Activated naive CD4-positive, alpha-beta T cell (primary cell): ENCODE results near the gene TUBE1.
"Not testable (repeated sequence)": the region's sequence is repeated elsewhere in the genome, so short reads cannot be mapped to it uniquely, and the experiment has no call there.

Experiments used
- DNase-seq, 4 experiments: peaks; one replicate each; lab custom pipeline; 2025; lab: John Stamatoyannopoulos, UW

TUBE1 gene

DNA sequence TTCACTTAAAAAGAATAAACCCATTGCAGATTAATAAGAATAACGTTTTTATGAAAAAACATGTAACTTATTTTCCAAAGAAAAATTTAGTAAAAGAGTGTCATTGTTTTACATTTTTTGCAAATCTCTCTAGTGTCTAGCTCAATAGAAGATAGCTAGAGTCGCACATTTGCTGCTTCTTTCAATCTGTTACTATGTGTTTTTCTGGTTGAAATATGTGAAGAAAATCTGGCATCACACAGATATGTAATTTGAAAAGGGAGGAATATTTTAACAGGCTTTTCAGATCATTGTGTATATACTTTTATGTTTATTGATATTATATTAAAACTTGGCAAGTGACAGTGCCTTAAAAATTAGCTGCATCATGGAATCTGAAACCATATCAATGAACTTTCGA, 24.3 kb downstream of the TUBE1 start:
- DNase-seq = no peak

DNA sequence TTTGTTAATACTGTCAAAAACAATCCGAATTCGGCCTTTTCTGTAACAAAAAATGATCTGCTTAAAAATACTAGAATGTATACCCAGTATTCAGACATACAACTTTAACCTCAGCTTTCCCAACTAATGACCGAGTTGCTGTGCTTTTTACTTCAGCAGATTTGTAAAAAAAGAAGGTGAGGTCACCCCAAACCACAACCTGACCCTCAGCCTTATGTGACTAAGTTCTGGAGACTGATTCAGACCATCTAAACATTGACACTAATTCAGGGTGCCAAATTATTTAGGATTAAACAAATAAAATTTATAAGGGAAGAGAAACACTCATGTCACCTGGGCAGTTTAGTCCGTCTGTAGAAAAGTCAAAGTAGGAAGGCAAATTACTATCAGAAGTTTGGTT, 25.7 kb downstream of the TUBE1 start:
- no peak for DNase-seq

DNA sequence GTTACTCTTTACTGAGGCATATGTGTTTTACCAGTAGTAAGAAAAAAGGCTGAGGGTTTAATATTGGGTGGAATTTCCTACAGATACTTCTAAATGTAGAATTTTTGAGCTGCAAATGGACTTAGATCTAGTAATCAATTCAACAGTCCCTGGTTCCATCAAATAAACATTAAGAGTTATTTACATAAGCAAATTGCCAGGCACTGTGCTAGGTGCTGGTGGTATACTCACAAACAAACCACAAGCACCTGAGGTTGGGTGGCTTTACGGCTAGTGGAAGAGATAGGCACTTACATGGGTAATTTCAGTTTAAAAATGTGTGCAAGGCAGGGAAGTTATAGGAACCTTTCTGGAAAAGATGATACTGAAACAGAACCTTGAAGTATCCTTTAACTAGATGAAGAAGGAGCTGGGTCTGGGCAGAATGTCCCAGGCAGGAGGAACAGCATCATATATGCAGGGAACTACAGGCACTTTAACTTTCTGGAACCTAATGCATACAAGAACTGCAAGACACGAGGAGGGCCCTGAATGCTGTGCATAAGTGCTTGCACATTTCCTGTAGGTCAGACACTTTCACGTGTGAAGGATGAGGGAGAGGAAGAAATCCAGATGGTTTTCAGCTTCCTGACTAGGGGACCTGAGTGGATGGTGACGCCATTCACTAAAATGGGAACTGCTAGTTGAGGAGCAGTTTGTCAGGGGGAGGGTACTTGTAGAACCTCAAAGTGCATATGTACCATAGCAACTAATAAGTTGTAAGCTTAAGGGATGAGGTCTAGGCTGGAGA, 28.8 kb downstream of the TUBE1 start:
- no peak for DNase-seq

DNA sequence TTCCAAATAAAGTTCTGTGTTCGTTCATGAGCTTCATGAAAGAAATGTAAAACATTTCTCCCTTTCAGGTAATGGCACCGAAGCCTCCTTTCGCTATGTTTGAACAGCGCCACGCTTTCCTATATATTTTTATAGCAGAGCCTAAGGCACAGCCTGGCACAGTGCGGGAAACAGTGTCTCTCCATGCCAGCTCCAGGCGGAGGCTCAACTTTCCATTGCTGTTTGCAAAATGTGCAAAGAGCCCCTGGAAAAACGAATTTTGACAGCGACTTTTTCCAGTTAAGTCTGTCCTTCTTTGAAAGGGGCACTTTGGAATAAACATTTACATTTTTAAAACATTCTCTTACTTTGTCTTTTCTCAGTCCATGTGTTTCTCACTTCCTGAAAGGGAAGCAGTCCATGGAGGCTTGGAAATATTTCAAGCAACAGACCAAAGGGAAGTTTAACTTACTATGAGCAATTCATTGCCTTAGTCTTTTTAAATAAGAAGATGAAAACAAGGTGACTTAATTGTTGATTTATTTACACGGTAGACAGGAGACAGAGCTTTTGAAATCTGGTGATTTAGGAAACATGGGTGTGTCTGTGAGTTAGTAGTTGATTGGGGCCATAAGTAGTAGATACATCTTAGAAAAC, 32.6 kb downstream of the TUBE1 start:
- DNase-seq = no peak

DNA sequence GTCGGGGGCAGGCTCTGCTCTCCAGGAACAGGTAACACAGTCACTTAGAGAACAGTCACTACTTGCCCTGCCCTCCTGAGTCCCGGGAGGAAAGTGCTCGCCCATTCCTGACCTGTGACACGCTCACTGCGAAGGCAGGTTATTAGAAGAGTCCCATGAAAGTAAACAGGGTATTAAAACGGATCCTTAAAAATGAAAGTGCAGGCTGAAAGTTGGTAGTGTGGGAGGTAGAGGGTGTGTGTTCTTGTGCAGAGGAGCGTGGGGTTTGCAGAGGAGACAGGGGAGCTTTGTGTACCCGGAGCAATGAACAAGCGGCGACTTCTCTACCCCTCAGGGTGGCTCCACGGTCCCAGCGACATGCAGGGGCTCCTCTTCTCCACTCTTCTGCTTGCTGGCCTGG, 33.3 kb downstream of the TUBE1 start, which contains the start of gene CCN6:
Gene CCN6 (plus strand): TSS at position 104 of the 400 bp plus-strand sequence. CDS start 254 bp downstream, at position 358.
- no peak for DNase-seq

DNA sequence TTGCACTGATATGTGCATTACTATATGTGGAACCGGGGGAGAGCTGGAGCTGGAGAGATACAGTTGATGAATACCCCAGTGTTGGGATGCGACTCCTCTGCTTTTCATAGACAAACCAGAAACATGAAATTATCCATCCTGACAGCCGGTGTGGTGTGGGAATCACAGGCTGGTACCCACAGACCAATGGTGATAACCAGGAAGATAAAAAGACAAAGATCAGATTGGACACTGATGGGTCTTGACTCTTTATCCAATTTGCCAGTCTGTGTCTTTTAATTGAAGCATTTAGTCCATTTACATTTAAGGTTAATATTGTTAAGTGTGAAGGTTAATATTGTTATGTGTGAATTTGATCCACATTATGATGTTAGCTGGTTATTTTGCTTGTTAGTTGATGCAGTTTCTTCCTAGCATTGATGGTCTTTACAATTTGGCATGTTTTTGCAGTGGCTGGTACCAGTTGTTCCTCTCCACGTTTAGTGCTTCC, 36.0 kb downstream of the TUBE1 start:
- not testable (repeated sequence) for DNase-seq

DNA sequence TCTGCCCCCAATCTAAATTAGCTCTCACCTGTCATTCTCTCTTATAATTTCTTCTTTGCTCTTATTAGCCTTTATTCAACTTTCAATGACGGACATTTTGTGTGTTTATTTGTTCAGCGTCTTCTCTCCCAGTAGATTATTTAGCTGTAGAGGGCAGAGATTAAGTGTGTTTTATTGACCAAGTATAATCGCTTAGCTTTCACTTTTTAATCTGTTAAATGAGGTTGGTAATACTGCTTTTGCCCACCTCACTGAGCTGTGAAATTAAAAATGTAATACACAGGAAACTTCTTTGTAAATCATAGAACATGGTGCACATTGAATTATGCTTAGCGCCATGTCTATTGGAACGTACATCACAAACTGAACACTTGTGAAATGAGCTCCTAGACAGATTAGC, 36.9 kb downstream of the TUBE1 start:
- DNase-seq = no peak

DNA sequence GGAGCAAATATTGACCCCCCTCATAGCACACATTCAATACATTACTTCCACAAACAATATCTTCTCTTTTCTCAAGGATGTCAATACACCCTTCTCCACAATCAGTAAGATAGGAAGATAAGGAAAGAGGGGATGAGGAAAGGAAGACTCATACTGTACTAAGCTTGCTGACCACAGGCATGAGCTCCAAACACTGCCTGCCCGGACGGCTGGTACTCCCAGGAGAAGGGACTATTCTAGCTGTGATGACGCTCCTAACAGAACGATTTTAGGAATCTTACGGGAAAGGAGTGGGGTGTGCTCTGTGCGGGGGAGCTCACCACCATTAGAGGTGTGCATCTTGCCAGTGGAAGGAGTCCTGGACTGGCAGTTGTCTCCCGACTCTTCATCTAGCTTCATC, 37.3 kb downstream of the TUBE1 start:
- no peak for DNase-seq

DNA sequence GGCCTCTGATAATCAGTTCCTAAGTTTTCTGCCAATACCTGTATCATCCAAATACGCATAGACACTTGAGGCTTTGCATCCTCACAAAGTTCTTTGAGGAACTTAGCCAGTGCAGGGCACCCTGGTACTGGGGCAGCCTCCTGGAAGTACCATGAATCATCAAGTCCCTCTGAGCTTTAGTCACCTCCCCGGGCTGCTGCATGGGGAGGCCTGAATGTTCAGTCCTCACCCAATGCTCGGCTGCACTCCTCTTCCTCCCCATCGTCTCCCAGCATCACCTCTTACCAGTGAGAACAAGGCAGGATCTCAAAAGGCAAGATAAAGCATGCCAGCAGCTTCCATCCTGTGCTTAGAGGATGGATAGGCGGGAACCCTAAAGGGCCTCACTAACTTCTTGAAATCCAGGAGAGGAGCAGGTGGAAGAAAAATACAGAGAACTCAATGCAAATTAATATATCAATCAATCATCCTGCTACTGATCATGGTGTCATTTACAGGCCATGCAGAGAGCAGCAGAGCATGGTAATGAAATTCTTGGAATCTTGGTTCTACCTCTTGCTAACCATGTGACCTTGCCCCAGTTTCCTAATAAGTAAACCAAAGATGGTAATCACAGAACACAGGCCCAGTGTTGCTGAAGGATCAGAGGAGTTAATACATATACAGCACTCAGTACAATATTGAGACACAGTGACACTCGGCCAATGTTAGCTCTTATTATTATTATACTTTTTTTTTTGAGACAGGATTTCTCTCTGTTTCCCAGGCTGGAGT, 38.1 kb downstream of the TUBE1 start:
- DNase-seq = no peak

DNA sequence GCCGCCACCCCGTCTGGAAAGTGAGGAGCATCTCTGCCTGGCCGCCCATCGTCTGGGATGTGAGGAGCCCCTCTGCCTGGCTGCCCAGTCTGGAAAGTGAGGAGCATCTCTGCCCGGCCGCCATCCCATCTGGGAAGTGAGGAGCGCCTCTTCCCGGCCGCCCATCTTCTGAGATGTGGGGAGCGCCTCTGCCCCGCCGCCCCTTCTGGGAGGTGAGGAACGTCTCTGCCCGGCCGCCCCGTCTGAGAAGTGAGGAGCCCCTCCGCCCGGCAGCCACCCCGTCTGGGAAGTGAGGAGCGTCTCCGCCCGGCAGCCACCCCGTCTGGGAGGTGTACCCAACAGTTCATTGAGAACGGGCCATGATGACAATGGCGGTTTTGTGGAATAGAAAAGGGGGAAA, 39.8 kb downstream of the TUBE1 start:
- DNase-seq = not testable (repeated sequence)

DNA sequence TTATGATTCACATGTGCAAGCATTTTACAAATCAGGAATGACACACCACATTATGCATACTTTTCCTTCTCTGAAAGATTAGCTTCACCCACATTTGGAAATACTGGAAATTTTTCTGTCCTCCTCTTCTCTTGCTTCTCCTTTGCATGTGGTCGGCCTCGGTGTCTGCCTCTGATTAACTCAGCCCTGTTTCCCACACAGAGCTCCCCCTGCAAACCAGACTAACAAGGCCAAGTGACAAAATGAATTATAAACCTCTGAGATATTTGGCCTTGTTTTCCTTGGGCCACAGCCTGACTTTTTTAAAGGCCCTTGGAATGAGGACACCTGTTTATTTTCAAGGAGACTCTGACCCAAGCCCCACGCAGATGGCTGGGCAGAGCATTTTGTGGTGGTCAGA, 42.4 kb downstream of the TUBE1 start:
- no peak for DNase-seq

DNA sequence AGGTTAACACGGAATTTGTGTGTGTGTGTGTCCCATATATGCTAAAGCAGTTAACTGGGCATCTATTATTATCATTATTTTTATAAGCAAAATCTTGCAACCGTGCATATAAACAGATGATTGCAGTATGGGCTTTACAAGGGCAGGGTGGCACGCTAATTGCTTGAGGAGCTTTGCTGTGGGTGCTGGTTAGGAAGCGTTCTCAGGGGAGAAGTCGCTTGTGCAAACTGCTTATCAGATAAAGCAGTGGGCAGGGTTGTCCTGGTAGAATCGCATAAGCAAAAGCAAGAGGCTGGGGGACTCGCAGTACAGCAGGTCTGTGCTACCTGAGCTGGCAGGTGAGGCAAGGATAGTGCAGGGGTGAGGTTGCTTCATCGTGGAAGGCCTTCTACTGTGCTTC, 43.1 kb downstream of the TUBE1 start:
- DNase-seq = no peak

DNA sequence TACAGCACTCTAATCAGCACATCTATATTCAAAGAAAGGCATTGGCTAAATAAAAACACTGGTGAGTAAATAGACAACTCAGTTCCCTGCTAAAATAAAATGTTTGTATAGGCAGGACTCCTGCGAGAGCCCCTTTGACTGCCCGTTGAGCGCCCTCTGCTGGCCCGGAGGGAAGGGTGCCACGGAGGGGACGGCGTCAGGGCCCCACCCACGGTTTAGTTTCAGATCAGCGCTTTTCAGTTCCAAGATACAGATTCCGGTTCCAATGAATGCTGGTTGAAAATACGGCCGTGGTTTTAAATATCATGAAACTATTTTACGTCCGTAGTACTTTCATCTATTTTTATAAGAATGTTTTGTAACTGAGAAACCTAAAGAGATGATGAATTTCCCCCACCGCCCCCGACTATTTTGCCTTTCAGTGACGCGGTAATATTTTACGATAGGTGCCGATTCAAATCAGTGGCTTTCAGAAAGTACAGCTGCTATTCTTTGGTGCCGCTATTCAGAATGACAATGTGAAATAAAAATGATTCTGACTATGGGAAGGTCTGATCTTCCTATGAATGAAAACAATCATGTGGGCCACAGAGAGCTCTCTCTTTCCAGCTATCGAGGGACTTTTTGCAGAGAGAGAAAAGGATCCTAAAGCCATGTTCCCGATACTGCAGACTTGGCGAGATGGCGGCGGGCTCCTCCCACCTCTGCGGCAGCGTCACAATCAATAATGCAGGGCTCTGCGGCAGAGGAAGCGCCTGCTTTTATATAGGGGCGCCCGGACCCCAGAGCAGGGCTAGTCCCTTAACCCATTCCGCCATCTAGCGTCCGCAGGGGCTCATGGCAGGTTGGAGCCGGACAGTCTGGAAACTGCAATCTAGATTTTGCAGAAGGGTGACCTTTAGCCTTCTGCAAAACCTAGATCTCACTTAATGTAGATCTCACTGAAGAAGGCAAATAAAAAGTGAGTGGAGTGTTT, 44.0 kb downstream of the TUBE1 start:
- DNase-seq = peak; percentile 81 to 89 (median 86)

DNA sequence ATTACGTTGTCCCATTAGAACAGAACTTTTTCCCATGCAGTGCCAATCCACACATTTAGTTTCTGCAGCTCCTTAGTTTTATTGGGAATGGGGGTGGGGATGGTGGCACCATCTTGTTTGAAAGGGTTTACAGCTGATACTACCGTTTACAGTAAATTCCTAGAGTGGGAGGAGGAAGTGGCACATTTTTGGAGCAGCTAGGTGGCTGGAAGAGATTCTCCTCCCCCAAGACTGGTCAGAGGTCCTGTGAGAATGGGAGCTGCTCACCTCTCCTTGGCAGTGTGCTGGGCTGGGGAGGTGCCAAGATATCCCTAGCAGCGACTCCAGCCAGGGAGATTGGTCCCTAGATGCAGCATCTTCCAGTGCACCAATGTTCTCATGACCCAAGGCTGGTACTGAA, 45.7 kb downstream of the TUBE1 start:
- DNase-seq = no peak

DNA sequence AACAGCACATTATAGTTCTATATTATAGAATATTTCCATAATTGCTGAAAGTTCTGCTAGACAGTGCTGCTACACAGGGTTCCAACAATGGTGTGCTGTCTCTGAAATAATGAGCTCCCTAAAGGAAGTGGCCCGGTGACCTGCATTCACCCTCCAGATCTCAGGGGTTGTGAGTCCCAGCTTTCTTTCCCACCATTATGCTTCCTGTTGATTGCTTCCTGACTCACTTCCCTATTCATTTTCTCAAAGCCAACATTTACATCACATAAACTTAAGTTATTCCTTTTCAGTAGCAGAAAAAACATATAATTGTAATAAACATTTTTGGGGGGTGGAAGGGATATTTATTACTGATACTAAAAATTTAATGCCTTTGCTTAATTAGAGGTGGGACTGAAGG, 46.3 kb downstream of the TUBE1 start:
- no peak for DNase-seq

DNA sequence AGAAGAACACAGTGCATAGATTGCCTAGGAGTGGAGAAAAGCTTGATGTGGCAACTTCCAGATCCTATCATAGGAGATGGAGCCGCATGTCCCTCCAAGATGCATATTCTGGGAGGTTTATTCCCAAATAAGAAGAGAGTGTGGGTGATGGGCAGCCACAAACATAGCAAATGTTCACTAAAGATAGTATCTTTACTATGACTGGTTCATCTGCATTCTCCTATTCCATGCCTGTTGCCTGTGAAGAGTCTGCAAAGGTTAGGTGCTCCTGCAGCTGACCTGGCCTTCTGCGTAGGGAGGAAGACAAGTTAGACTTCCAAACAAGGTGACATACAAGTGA, 47.9 kb downstream of the TUBE1 start:
- no peak for DNase-seq

DNA sequence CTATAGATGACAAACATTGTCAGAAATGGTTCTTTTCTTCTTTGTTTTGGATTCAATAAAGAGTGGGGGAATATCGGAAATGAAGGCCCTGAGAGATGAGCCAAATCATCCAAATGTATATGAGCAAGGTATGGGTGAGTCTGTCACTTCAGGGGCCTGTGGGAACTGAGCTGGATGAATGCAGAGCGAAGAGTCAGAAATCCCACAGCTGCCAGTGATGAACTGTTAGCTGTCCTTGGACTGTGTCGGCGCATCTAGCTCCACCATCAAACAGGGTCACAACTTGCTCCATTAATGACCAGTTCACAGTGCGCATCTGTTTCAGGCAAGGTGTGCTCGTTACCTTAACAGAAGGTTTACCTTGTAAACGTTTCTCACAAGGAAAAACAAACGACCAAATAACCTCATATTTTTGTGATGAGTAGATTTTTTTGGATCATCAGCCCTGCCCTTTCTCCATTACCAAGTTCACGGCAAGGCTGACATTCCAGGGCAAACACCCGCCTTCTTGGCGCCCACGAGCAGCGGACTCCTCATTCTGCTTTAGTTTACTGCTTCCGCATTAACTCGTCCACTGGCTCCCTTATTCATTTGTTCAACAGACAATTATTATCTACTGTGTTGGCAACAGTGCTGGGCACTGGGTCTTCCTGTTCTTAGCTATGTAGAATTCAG, 48.4 kb downstream of the TUBE1 start:
- no peak for DNase-seq

DNA sequence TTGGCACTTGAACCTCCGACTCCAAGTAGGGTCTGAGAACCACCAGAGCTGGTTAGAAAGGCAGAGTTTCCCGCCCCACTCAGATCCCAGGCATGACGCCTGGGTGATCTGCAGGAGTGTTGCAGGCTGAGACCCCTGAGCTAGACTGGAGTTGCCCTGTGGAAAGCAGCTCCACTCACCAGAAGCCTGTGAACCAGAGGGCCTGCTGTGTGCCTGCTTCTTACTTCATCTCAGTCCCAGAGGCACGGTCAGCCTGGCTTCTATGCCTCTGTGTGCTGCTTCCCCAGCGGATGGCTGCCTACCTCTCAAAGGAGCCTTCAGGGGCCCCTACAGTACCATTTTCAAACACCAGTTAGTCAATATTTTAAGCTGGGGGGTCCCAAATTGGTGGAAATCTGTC, 49.0 kb downstream of the TUBE1 start:
- no peak for DNase-seq

DNA sequence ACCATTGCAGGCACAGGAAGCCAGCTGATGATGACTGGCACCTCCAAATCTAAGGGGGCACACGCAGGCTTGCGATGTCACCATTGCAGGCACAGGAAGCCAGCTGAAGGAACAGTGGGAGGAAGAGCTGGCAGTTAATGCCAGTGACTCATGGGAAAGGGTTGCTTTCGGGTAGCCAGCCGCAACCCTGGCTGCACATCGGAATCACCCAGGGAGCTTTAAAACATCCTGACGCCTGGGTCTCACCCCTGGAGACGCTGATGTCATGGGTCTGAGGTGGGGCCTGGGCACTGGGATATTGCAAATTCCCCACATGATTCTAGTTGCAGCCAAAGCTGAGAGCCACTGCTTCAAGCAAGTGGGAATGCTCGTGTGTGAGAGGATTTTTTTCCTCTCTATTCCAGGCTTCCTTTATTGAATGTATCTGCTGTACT, 49.5 kb downstream of the TUBE1 start:
- no peak for DNase-seq

DNA sequence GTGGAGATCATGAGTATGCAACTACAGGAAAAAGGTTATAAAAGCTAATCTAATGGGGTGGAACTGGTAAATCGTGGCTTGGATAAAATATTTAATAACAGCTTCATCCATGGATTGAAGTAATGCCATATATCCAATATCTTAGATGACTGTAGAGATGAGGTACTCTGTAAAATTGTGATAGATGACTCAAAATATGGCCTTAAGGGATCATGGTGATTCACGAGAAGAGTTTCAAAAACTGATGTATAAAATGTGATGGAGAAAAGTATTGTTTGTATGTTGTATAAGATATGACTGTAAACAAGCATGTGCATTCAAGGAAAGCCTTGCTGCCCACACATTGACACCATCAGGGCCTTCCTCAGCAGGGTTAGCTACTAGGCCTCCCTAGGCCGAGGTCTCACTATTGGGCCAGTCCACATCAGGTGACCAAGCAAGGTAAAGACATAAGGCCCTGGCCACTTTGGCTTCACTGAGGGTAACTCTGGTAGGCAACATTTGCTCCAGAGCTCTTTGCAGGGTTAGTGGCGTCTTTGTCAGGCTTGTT, 51.1 kb downstream of the TUBE1 start:
- no peak for DNase-seq

DNA sequence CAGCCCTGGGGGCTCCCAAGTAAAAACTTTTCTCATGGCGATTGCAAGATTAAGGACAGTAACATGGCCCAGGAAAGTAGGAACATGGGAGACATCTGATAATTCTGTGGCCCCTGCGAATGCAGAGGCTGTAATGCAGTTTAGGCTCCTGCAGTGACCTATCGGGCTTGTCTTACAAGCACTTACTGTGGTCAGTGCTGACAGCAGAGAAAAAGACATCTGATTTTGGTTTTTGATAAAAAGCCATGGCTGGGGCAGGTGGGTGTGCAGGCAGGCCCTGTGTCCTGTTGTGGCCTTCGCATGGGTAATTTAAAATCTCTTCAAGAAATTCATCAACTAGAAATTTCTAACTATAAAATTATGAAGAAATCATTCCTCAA, 52.7 kb downstream of the TUBE1 start:
- DNase-seq = no peak
